Fibroblast of gingiva (primary cell): Measurements from ENCODE around the gene C1QTNF9B.
"Not testable (repeated sequence)": the region's sequence is repeated elsewhere in the genome, so short reads cannot be mapped to it uniquely, and the experiment has no call there.

ENCODE experiments used
- DNase-seq: peaks from one replicate; pipeline ENCODE4 v3.0.0-alpha.2; 2011; ENCODE audit warnings: low read depth

Gene C1QTNF9B

GRCh38 chr13:23894746-23895145 lies 2.6 kb downstream of the C1QTNF9B start:
- DNase-seq, result not testable (repeated sequence)

- not testable (repeated sequence) for DNase-seq
These were observed 3.5 kb downstream of the C1QTNF9B start for GRCh38 chr13:23893791-23894190.

GRCh38 chr13:23889615-23890607 lies 7.4 kb downstream of the C1QTNF9B start:
- no peak for DNase-seq

- peak; percentile 95 for DNase-seq
These were observed 8.4 kb downstream of the C1QTNF9B start, which contains the start of gene MIPEP for GRCh38 chr13:23888658-23889614. TSS of gene MIPEP (minus strand) at chr13:23889400. CDS start at chr13:23889320, 80 bp downstream.

GRCh38 chr13:23884361-23884760 lies 12.9 kb downstream of the C1QTNF9B start:
- not testable (repeated sequence) for DNase-seq

GRCh38 chr13:23883255-23883654 lies 14.0 kb downstream of the C1QTNF9B start:
- DNase-seq, result no peak

GRCh38 chr13:23881402-23881800 lies 15.9 kb downstream of the C1QTNF9B start:
- not testable (repeated sequence) for DNase-seq

GRCh38 chr13:23880493-23881401 lies 16.6 kb downstream of the C1QTNF9B start:
- not testable (repeated sequence) for DNase-seq

GRCh38 chr13:23877286-23877685 lies 20.0 kb downstream of the C1QTNF9B start:
- DNase-seq, result no peak

- no peak for DNase-seq
These were observed 21.0 kb downstream of the C1QTNF9B start for GRCh38 chr13:23876265-23876664.

GRCh38 chr13:23871616-23872220 lies 25.6 kb downstream of the C1QTNF9B start:
- peak; percentile 53 for DNase-seq

- no peak for DNase-seq
These were observed 26.8 kb downstream of the C1QTNF9B start for GRCh38 chr13:23870356-23871140.

- DNase-seq, result peak; percentile 32
These were observed 28.8 kb downstream of the C1QTNF9B start for GRCh38 chr13:23868521-23868920.

GRCh38 chr13:23867027-23867491 lies 30.2 kb downstream of the C1QTNF9B start:
- DNase-seq, result no peak

GRCh38 chr13:23866420-23867026 lies 30.8 kb downstream of the C1QTNF9B start:
- no peak for DNase-seq

GRCh38 chr13:23865906-23866305 lies 31.4 kb downstream of the C1QTNF9B start:
- no peak for DNase-seq

- DNase-seq, result no peak
These were observed 32.3 kb downstream of the C1QTNF9B start for GRCh38 chr13:23865026-23865425.

- DNase-seq, result no peak
These were observed 36.0 kb downstream of the C1QTNF9B start for GRCh38 chr13:23861310-23861709.

GRCh38 chr13:23859904-23860303 lies 37.4 kb downstream of the C1QTNF9B start:
- no peak for DNase-seq
